Measurements from ENCODE around the gene NXNL2. TPM values are rescaled to one million over a fixed set of nuclear protein-coding genes. Genes with fewer than 3 reads are reported as not detected.

Gene NXNL2
- total RNA-seq (2014; rRNA removed; shearing (Covaris generic)) (4.3 and 5.1 TPM in 2 replicates), polyA plus RNA-seq (2016; fragmentation: Nextera tagmentation; extraction: Ambion mirVana) (3.2 and 3.4 TPM in 2 replicates)
- long read RNA-seq, partial matches to known transcripts, result 0 of 1 reads
- long read RNA-seq, other reads (novel, unspliced or antisense), result 1 of 1 reads

DNA sequence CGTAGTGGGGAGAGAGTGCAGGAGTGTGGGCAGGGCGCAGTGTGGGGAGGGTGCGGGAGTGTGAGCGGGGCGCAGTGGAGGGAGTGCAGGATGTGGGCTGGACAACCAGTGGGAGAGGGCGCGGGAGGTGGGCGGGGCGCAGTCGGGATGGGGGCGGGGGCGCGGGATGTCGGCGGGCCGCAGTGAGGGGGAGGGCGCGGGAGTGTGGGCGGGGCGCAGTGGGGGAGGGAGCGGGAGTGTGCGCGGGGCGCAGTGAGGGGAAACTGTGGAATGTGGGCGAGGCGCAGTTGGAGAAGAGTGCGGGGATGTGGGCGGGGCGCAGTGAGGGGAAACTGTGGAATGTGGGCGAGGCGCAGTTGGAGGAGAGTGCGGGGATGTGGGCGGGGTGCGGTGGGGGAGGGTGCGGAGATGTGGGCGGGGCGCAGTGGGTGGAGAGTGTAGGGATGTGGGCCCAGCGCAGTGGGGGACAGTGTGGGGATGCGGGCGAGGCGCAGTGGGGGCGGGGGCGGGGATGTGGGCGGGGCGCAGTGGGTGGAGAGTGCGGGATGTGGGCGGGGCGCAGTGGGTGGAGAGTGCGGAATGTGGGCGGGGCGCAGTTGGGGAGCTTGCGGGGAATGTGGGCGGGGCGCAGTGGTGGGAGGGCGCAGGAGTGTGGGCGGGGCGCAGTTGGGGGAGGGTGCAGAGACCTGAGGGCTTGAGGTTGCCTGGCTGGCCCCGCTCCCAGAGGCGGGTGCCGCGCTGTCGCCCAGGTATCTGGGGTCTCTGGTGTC, at the start of gene NXNL2:
Gene NXNL2 (plus strand): TSS at position 723 of the 770 bp plus-strand sequence. CDS start 257 bp downstream, outside the sequence.
- no peak within 1 kb of the TSS for H3K27ac Mint-ChIP-seq
- no peaks in the 10 kb centered on the region for H3K36me3 Mint-ChIP-seq (ENCODE audit: low read depth)
- H3K9me3 Mint-ChIP-seq, result peaks cover 6% of the 10 kb centered on the region
- TF ChIP-seq, protein P1, sequence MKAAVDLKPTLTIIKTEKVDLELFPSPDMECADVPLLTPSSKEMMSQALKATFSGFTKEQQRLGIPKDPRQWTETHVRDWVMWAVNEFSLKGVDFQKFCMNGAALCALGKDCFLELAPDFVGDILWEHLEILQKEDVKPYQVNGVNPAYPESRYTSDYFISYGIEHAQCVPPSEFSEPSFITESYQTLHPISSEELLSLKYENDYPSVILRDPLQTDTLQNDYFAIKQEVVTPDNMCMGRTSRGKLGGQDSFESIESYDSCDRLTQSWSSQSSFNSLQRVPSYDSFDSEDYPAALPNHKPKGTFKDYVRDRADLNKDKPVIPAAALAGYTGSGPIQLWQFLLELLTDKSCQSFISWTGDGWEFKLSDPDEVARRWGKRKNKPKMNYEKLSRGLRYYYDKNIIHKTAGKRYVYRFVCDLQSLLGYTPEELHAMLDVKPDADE (IDR thresholded peaks at IDR 0.05), result no peak
- TF ChIP-seq JUNB (IDR thresholded peaks at IDR 0.05; ENCODE audit: unreplicated experiment), result no peak
- TF ChIP-seq, protein P2, sequence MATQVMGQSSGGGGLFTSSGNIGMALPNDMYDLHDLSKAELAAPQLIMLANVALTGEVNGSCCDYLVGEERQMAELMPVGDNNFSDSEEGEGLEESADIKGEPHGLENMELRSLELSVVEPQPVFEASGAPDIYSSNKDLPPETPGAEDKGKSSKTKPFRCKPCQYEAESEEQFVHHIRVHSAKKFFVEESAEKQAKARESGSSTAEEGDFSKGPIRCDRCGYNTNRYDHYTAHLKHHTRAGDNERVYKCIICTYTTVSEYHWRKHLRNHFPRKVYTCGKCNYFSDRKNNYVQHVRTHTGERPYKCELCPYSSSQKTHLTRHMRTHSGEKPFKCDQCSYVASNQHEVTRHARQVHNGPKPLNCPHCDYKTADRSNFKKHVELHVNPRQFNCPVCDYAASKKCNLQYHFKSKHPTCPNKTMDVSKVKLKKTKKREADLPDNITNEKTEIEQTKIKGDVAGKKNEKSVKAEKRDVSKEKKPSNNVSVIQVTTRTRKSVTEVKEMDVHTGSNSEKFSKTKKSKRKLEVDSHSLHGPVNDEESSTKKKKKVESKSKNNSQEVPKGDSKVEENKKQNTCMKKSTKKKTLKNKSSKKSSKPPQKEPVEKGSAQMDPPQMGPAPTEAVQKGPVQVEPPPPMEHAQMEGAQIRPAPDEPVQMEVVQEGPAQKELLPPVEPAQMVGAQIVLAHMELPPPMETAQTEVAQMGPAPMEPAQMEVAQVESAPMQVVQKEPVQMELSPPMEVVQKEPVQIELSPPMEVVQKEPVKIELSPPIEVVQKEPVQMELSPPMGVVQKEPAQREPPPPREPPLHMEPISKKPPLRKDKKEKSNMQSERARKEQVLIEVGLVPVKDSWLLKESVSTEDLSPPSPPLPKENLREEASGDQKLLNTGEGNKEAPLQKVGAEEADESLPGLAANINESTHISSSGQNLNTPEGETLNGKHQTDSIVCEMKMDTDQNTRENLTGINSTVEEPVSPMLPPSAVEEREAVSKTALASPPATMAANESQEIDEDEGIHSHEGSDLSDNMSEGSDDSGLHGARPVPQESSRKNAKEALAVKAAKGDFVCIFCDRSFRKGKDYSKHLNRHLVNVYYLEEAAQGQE (IDR thresholded peaks at IDR 0.05; ENCODE audit: unreplicated experiment), result no peak
- peak; percentile 70 for TF ChIP-seq POLR2AphosphoS5 (IDR thresholded peaks at IDR 0.05; ENCODE audit: low read depth)
- TF ChIP-seq EZH2phosphoT487 (IDR thresholded peaks at IDR 0.05; ENCODE audit: unreplicated experiment), result no peak
- no peak for TF ChIP-seq NANOG (IDR thresholded peaks at IDR 0.05; ENCODE audit: borderline replicate concordance)
- TF ChIP-seq STAT1 (IDR thresholded peaks at IDR 0.05; ENCODE audit: unreplicated experiment), result no peak
- no peak for TF ChIP-seq ZNF331 (CRISPR knock-in tag; IDR thresholded peaks at IDR 0.05; ENCODE audit: low read depth)
- peaks cover 32% of the 10 kb centered on the region for H3K27me3 Mint-ChIP-seq (ENCODE audit: insufficient read depth, low read depth, poor library complexity)
- H3K4me1 Mint-ChIP-seq, result peaks cover 26% of the 10 kb centered on the region
- ATAC-seq (peak; percentile 59), DNase-seq (ENCODE audit: low spot score) (peak; percentile 91)
- H3K79me2 ChIP-seq (replicated peaks; ENCODE audit: insufficient read depth), result no peaks in the 10 kb centered on the region
- peak within 1 kb of the TSS; percentile 95 for H2AFZ ChIP-seq
- no peaks in the 10 kb centered on the region for H3K9me2 ChIP-seq (ENCODE audit: insufficient read depth)
- peak within 1 kb of the TSS; percentile 81 for H3K4me3 Mint-ChIP-seq
- H3K4me1 ChIP-seq (ENCODE audit: insufficient read depth), result peaks cover 18% of the 10 kb centered on the region; the same call in 1 of the 2 replicates
- H3F3A ChIP-seq (replicated peaks; ENCODE audit: low read depth), result peaks cover 14% of the 10 kb centered on the region
- peak within 1 kb of the TSS; percentile 93 for H3K4me3 ChIP-seq
- H4K20me1 ChIP-seq (replicated peaks; ENCODE audit: insufficient read depth), result no peaks in the 10 kb centered on the region; the same call in 1 of the 2 replicates
- H3K4me2 ChIP-seq, result peak within 1 kb of the TSS; percentile 94
- H3K27ac ChIP-seq (ENCODE audit: low read depth), result peak within 1 kb of the TSS; percentile 85
- peaks cover 20% of the 10 kb centered on the region for H3K27me3 ChIP-seq (ENCODE audit: insufficient read depth)
- H3K36me3 ChIP-seq (ENCODE audit: insufficient read depth), result no peaks in the 10 kb centered on the region

DNA sequence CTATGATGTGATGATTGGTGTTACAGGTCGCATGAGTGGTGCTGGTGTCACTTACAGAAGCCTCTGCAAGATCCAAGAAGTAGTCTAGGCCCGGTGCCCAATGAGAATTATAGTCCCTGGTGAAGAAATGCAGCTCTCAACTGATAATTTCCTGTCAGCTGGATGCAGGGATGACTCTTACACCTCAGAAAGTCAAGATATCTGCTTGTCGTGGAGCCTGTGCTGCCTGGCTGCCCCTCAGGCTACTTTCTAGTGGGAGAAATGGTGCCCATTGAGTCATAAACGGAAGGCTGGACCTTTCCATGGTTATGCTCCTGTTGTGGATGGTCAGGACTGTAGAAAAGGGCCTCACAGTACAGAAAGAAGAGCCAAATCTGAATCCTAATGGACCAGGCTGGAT, 46.8 kb upstream of the NXNL2 start:
- Histone ChIP-seq H3K27ac (ENCODE audit: low read depth) (no peak overlapping the region), H3K4me2 (no peak overlapping the region), H3K36me3 (ENCODE audit: insufficient read depth) (no peaks in the 10 kb centered on the region), H3K27me3 (ENCODE audit: insufficient read depth) (no peaks in the 10 kb centered on the region), H3K4me1 (ENCODE audit: insufficient read depth) (no peaks in the 10 kb centered on the region), H3F3A (replicated peaks; ENCODE audit: low read depth) (no peaks in the 10 kb centered on the region), H2AFZ (no peak overlapping the region), H3K4me3 (no peak overlapping the region), H3K9me2 (ENCODE audit: insufficient read depth) (no peaks in the 10 kb centered on the region), H3K79me2 (replicated peaks; ENCODE audit: insufficient read depth) (no peaks in the 10 kb centered on the region; the same call in 1 of the 2 replicates), H4K20me1 (replicated peaks; ENCODE audit: insufficient read depth) (0 out of 2 replicates have a peak, but pooled peaks cover 4% of the 10 kb centered on the region)
- H3K4me3 Mint-ChIP-seq, result no peak overlapping the region
- no peak for DNase-seq (ENCODE audit: low spot score)
- peaks cover 4% of the 10 kb centered on the region; the same call in 2 of the 3 replicates for H3K4me1 Mint-ChIP-seq
- H3K27ac Mint-ChIP-seq, result peak overlapping the region; percentile 55; the same call in 1 of the 2 replicates
- ATAC-seq, result no peak
- peaks cover 6% of the 10 kb centered on the region for H3K27me3 Mint-ChIP-seq (ENCODE audit: insufficient read depth, low read depth, poor library complexity)
- TF ChIP-seq NANOG (IDR thresholded peaks at IDR 0.05; ENCODE audit: borderline replicate concordance) (no peak), JUNB (IDR thresholded peaks at IDR 0.05; ENCODE audit: unreplicated experiment) (no peak)
- H3K9me3 Mint-ChIP-seq, result no peaks in the 10 kb centered on the region
- H3K36me3 Mint-ChIP-seq (ENCODE audit: low read depth), result peaks cover 10% of the 10 kb centered on the region; the same call in 2 of the 3 replicates
